ENCODE results near the gene SLC25A21.

The SLC25A21 gene

DNA sequence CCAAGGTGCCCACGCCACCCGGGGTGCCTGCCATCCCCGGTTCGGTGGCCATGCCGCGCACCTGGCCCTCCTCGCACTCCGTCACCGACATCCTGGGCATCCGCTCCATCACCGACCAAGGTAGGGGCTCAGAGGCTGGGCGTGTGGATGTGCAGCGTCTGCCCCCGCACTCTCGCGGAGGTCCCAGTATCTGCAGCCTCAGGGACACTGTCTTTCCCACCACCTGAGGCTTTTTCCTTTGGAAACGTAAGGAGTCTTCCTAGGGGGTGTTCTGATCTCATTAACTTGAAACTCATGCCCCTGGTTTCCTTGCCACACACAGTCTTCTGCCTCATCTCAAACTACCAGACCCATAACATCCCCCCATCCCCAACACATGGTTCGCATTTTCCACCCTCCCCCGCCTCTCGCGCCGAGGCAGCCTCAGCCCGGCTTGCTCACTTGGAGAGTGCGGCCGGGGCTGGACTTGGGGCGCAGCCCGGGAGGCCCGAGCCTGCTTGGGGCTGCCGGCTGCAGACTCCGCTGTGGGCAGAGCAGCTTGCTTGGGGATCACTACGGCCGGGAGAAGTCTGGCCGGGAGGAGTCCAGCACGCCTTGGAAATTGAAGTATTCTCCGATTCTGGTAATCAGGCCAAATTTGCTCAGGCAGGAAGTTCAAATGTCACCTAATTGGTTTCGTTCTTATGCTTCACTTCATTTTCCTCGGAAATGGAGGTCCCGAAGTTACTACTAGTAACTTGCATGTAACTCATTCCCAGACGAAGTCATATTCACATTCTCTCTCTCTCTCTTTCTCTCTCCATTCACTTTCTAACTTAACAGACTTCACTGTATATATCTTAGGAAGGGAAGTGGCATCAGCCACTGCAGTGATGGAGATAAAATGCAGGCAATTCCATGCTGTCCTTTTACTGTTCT, 508.7 kb downstream of the SLC25A21 start:
- H3K9me3 Mint-ChIP-seq: peaks cover 2% of the 10 kb centered on the region
- TF ChIP-seq CTCF (IDR thresholded peaks at IDR 0.05; ENCODE audit: unreplicated experiment in 3 of 3): no peak
- peak overlapping the region in 1 of 3 experiments; percentile 3 for H3K27ac Mint-ChIP-seq
- peaks cover 42% of the 10 kb centered on the region for H3K4me1 Mint-ChIP-seq
- no peaks in the 10 kb centered on the region for H3K36me3 Mint-ChIP-seq (ENCODE audit: low read depth)
- H3K27me3 Mint-ChIP-seq (ENCODE audit: low read depth): peaks cover 98% of the 10 kb centered on the region
- H3K4me3 Mint-ChIP-seq: peak overlapping the region; percentile 77 to 86 (median 84)

GRCh38 chr14:36662543-36663403, 509.6 kb downstream of the SLC25A21 start:
- peaks cover 2% of the 10 kb centered on the region for H3K9me3 Mint-ChIP-seq
- H3K36me3 Mint-ChIP-seq (ENCODE audit: low read depth): no peaks in the 10 kb centered on the region

DNA sequence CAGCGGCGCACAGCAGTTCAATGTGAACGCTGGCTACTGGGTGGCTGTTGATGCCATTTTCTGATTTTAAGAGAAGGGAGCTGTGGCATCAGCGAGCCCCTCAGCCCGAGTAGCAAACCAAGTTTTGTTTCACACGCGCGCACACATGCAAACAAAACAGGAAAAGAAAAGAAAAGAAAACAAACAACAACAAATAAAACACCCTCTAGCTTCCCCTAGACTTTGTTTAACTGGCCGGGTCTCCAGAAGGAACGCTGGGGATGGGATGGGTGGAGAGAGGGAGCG, 510.2 kb downstream of the SLC25A21 start:
- Mint-ChIP-seq H3K4me3 (peak overlapping the region; percentile 84 to 86 (median 85)), H3K9me3 (peaks cover 2% of the 10 kb centered on the region), H3K27me3 (ENCODE audit: low read depth) (peaks cover 99% of the 10 kb centered on the region), H3K27ac (peak overlapping the region in 1 of 3 experiments; percentile 23), H3K36me3 (ENCODE audit: low read depth) (no peaks in the 10 kb centered on the region), H3K4me1 (peaks cover 45% of the 10 kb centered on the region)
- no peak for TF ChIP-seq CTCF (IDR thresholded peaks at IDR 0.05; ENCODE audit: unreplicated experiment in 3 of 3)

More at GRCh38 chr14:36662543-36663403, 509.6 kb downstream of the SLC25A21 start:
- peaks cover 99% of the 10 kb centered on the region for H3K27me3 Mint-ChIP-seq (ENCODE audit: low read depth)
- peak overlapping the region; percentile 84 to 86 (median 85) for H3K4me3 Mint-ChIP-seq
- H3K4me1 Mint-ChIP-seq: peaks cover 42% of the 10 kb centered on the region
- peak in 1 of 3 experiments; percentile 13 for TF ChIP-seq CTCF (IDR thresholded peaks at IDR 0.05; ENCODE audit: unreplicated experiment in 3 of 3)
- peak overlapping the region in 1 of 3 experiments; percentile 23 for H3K27ac Mint-ChIP-seq

GRCh38 chr14:36661506-36662257, 510.7 kb downstream of the SLC25A21 start, which contains the start of gene PAX9:
Gene PAX9, plus strand, starts transcription at chr14:36661860. Its CDS starts 230 bp downstream, at chr14:36662090.
- peak within 1 kb of the TSS; percentile 84 to 86 (median 85) for H3K4me3 Mint-ChIP-seq
- no peaks in the 10 kb centered on the region for H3K36me3 Mint-ChIP-seq (ENCODE audit: low read depth)
- H3K9me3 Mint-ChIP-seq: peaks cover 2% of the 10 kb centered on the region
- peak within 1 kb of the TSS in 1 of 3 experiments; percentile 23 for H3K27ac Mint-ChIP-seq
- H3K4me1 Mint-ChIP-seq: peaks cover 50% of the 10 kb centered on the region
- TF ChIP-seq CTCF (IDR thresholded peaks at IDR 0.05; ENCODE audit: unreplicated experiment in 3 of 3): no peak
- peaks cover 99% of the 10 kb centered on the region for H3K27me3 Mint-ChIP-seq (ENCODE audit: low read depth)

DNA sequence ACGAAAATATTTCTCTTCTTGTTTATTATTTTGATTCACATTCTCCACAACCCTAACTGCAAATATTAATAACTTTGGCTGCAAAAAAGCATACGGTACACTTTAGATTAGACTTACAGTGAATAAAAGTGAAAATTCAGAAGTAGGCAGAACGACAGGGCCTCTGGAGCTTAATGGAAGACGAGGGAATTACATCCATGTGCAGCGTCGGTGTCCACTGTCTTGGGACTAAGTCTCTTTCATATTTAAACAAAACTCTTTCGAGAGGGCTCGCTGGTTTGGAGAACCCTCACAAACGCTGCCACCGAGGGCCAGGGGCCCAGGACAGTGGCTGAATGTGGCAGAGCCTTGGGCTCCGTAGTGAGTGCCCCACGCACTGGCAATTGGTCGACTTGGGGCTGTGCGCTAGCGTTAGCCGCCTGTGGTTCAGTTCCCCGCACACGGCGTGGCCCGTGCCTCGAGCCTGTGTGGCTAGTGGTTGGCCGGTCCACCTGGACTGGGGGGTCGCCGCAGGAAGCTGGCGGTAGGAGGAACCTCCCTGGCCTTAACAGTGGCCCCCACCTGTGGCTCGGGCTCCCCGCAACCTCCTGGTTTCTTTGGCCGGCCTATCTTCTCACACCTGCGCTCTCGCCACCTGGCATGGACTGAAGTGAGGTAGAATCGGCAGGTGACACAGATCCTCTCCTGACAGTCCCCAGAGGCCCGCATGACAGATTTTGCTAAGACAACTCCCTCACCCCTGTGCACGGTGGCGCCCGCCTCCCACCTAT, 511.5 kb downstream of the SLC25A21 start:
- peaks cover 2% of the 10 kb centered on the region for H3K9me3 Mint-ChIP-seq
- no peaks in the 10 kb centered on the region for H3K36me3 Mint-ChIP-seq (ENCODE audit: low read depth)
- H3K4me3 Mint-ChIP-seq: peak overlapping the region; percentile 84 to 86 (median 85)
- TF ChIP-seq CTCF (IDR thresholded peaks at IDR 0.05; ENCODE audit: unreplicated experiment in 3 of 3): no peak
- H3K27me3 Mint-ChIP-seq (ENCODE audit: low read depth): peaks cover 100% of the 10 kb centered on the region
- no peak overlapping the region for H3K27ac Mint-ChIP-seq
- peaks cover 54% of the 10 kb centered on the region for H3K4me1 Mint-ChIP-seq

Data from nephron (organoid).